GM18511 (cell line): ENCODE data around the gene RBM15.

Experiments used
- ATAC-seq: cut with Tn5 transposase; IDR thresholded peaks from one replicate; pipeline ENCODE4 v1.9.1; 2021; ENCODE audit warnings: mild to moderate bottlenecking, moderate library complexity; ENCODE audit not compliant: unreplicated experiment

RBM15 gene

DNA sequence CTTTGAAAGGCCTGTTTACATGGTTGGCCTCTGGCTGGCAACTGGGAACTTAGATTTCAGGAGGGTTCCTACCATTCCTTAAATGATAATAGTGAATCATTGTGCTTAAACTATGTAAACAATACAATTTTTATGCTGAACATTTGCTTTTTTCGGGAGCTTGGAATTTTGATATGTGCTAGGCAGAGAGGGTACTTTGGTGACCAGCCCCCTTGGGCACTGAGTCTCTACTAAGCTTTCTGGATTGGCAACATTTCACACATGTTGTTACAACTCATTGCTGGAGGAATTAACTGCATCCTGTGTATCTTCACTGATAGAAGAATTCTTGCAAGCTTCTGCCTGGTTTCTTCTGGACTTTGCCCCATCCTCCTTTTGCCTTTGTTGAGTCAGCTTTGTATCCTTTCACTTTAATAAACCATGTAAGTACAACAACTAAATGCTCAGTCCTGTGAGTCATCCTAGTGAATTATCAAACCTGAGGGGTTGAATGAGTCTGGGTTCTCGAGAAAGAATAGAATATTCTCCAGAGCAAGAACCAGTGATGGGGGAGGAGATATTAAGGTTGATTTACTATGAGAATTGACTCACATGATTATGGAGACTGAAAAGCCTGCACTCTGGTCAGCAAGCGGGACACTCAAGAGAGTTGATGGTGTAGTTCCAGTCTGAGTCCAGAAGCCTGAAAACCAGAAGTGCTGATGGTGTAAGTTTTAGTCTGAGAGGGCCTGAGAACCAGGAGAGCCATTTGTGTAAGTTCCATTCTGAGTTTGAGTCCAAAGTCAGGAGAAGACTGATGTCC is 54.7 kb downstream of the RBM15 start:
- no peak for ATAC-seq

DNA sequence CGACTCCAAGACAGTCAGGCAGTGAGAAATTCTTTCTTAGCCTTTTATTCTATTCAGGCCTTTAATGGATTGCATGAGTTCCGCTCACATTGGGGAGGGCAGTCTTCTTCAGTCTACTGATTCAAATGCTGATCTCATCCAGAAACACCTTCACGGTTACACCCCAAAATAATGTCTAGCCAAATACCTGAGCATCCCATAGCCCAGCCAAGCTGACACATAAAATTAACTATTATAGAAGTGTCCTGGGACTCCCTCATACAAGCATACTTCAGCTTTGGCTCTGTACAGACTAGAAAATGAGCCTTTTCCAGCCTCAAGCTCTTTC is 55.3 kb downstream of the RBM15 start:
- ATAC-seq: no peak
